SK-N-SH treated with all-trans-retinoic acid at 6 μM for 48 hours (cell line): Measurements from ENCODE around the gene SLC2A13.

Experiments used
- CREB5 ChIP-seq: fragments of 250-450 bp; sonication (Bioruptor Pico); IDR thresholded peaks from 2 replicates; pipeline ENCODE4 v1.5.1; 2020; ENCODE audit warnings: low read depth, mild to moderate bottlenecking, moderate library complexity
- ESRRG ChIP-seq: fragments of 250-450 bp; sonication (Bioruptor Pico); IDR thresholded peaks from 2 replicates; pipeline ENCODE4 v1.6.1; 2021; ENCODE audit warnings: mild to moderate bottlenecking
- GLIS3 ChIP-seq: fragments of 250-450 bp; sonication (Bioruptor Pico); IDR thresholded peaks from 2 replicates; pipeline ENCODE4 v1.5.0; 2020; ENCODE audit warnings: mild to moderate bottlenecking, moderate library complexity
- OSR1 ChIP-seq: fragments of 250-450 bp; sonication (Bioruptor Pico); IDR thresholded peaks from 2 replicates; pipeline ENCODE4 v1.8.0; 2022; ENCODE audit warnings: moderate library complexity, mild to moderate bottlenecking, inconsistent platforms
- PATZ1 ChIP-seq: fragments of 250-450 bp; sonication (Bioruptor Pico); IDR thresholded peaks from 2 replicates; pipeline ENCODE4 v1.8.0; 2020; ENCODE audit warnings: mild to moderate bottlenecking, moderate library complexity, borderline replicate concordance
- SNAI2 ChIP-seq: fragments of 250-450 bp; sonication (Bioruptor Pico); IDR thresholded peaks from 2 replicates; pipeline ENCODE4 v1.5.0; 2020; ENCODE audit warnings: mild to moderate bottlenecking, moderate library complexity
- ZC3H10 ChIP-seq: fragments of 250-450 bp; sonication (Bioruptor Pico); IDR thresholded peaks from 2 replicates; pipeline ENCODE4 v1.5.1; 2021; ENCODE audit warnings: mild to moderate bottlenecking, moderate library complexity
- ZFP3 ChIP-seq: fragments of 250-450 bp; sonication (Bioruptor Pico); IDR thresholded peaks from 2 replicates; pipeline ENCODE4 v1.5.0; 2020; ENCODE audit warnings: mild to moderate bottlenecking, moderate library complexity
- ZFP30 ChIP-seq: fragments of 450-650 bp; formaldehyde crosslinking; IDR thresholded peaks from 2 replicates; pipeline ENCODE4 v1.5.0; 2022; ENCODE audit warnings: mild to moderate bottlenecking, moderate library complexity

GRCh38 chr12:40058721-40059190, 47.1 kb downstream of the SLC2A13 start:
- TF ChIP-seq OSR1 (CRISPR knock-in tag) (no peak), PATZ1 (CRISPR knock-in tag) (no peak), ZFP3 (CRISPR knock-in tag) (no peak), ZFP30 (no peak), ESRRG (CRISPR knock-in tag) (no peak), GLIS3 (no peak), CREB5 (no peak), SNAI2 (no peak), ZC3H10 (no peak)
